CD4-positive, alpha-beta memory T cell (primary cell): Measurements from ENCODE around the gene GOLT1B. TPM values are rescaled to one million over a fixed set of nuclear protein-coding genes. Genes with fewer than 3 reads are reported as not detected.
A peak's percentile ranks its signal among the peaks of the same experiment; 100 is the strongest.

Experiments used
- CTCF ChIA-PET: fragments of 350-600 bp; sonication (Branson Sonifier 250); formaldehyde crosslinking; loops from one replicate; lab custom pipeline; 2021; ENCODE audit warnings: inconsistent platforms; ENCODE audit not compliant: partially characterized antibody; lab: Charles Lee
- POLR2A ChIA-PET: fragments of 350-600 bp; sonication (Branson Sonifier 250); formaldehyde crosslinking; loops from one replicate; lab custom pipeline; 2021; ENCODE audit not compliant: partially characterized antibody; lab: Charles Lee
- DNase-seq, 5 donors: peaks; one replicate each; pipeline versions ENCODE4 v3.0.0 to v3.0.0-alpha.2; 2020 to 2022; ENCODE audit warnings: mixed read lengths in 1 of 5
- H3K27ac ChIP-seq: one replicate; pipeline ENCODE4 v1.7.0; 2013; ENCODE audit warnings: low read depth, low read length
- H3K27me3 ChIP-seq: 2 replicates; pipeline ENCODE4 v1.7.0; 2013; ENCODE audit warnings: mild to moderate bottlenecking, low read length, moderate library complexity; ENCODE audit not compliant: insufficient read depth
- H3K36me3 ChIP-seq: 2 replicates; pipeline ENCODE4 v1.7.0; 2013; ENCODE audit warnings: mild to moderate bottlenecking, low read length, moderate library complexity; ENCODE audit not compliant: insufficient read depth
- H3K4me1 ChIP-seq: 2 replicates; pipeline ENCODE4 v1.7.0; 2013; ENCODE audit warnings: mild to moderate bottlenecking, low read length, moderate library complexity; ENCODE audit not compliant: insufficient read depth
- H3K4me3 ChIP-seq, 2 donors: one replicate each; pipeline ENCODE4 v1.7.0; 2013; ENCODE audit warnings: low read length in 2 of 2, mild to moderate bottlenecking in 1 of 2
- H3K9me3 ChIP-seq, 2 donors: one replicate each; pipeline ENCODE4 v1.7.0; 2013; ENCODE audit warnings: low read length in 2 of 2, control low read depth in 1 of 2; ENCODE audit not compliant: control insufficient read depth in 1 of 2
- H3K27ac Mint-ChIP-seq, 7 donors: one replicate each; pipeline ENCODE4 v1.8.0; 2020 to 2021; ENCODE audit warnings: mixed read lengths in 7 of 7, mild to moderate bottlenecking in 6 of 7, inconsistent platforms in 3 of 7, moderate library complexity in 3 of 7
- H3K27me3 Mint-ChIP-seq, 2 donors: one replicate each; pipeline ENCODE4 v1.8.0; 2020 to 2021; ENCODE audit warnings: mixed read lengths in 2 of 2
- H3K36me3 Mint-ChIP-seq, 2 donors: one replicate each; pipeline ENCODE4 v1.8.0; 2020 to 2021; ENCODE audit warnings: mixed read lengths in 2 of 2, inconsistent platforms in 1 of 2, mild to moderate bottlenecking in 1 of 2
- H3K4me1 Mint-ChIP-seq, 4 donors: one replicate each; pipeline ENCODE4 v1.8.0; 2020 to 2021; ENCODE audit warnings: mixed read lengths in 4 of 4, mild to moderate bottlenecking in 1 of 4
- H3K4me3 Mint-ChIP-seq, 8 donors: one replicate each; pipeline ENCODE4 v1.8.0; 2020 to 2021; ENCODE audit warnings: mixed read lengths in 8 of 8, mild to moderate bottlenecking in 7 of 8, moderate library complexity in 6 of 8, inconsistent platforms in 3 of 8
- H3K9me3 Mint-ChIP-seq, 8 donors: one replicate each; pipeline ENCODE4 v1.8.0; 2020 to 2021; ENCODE audit warnings: mixed read lengths in 8 of 8, mild to moderate bottlenecking in 5 of 8, inconsistent platforms in 3 of 8, moderate library complexity in 1 of 8
- intact Hi-C: fragments of 100-400 bp; cut with micrococcal nuclease; formaldehyde crosslinking; loops from one replicate; pipeline ENCODE4 v1.15.1; 2023
- polyA plus RNA-seq, 2 donors: library from polyadenylated mRNA; unstranded; fragments of 300-500 nt; fragmentation: Illumina TruSeq; gene quantifications; one replicate each; pipeline ENCODE4 v1.2.3, GENCODE V29; 2021
- total RNA-seq, 2 experiments: library from RNA; stranded (reverse); gene quantifications; one replicate each; pipeline ENCODE4 v1.2.3, GENCODE V29; 2021

Gene GOLT1B
- total and polyA plus RNA-seq, 4 experiments from 2014 or later, result 33.0 to 39.1 (median 35.3) TPM

DNA sequence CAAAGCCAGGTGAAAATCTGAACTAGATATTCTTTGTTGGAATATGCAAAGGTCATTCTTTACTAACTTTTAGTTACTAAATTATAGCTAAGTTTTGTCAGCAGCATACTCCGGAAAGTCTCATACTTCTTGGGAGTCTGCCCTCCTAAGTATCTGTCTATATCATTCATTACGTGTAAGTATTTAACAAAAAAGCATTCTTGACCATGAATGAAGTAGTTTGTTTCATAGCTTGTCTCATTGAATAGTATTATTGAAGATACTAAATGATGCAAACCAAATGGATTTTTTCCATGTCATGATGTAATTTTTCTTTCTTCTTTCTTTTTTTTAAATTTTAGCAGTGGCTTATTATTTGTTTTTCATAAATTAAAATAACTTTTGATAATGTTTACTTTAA lies 14.7 kb downstream of the GOLT1B start:
- no peaks in the 10 kb centered on the region for H3K27me3 ChIP-seq
- Mint-ChIP-seq H3K27ac (no peak overlapping the region), H3K4me1 (peaks cover 0 to 2% (median 0%) of the 10 kb centered on the region in 4 donors), H3K9me3 (no peaks in the 10 kb centered on the region), H3K4me3 (no peak overlapping the region), H3K27me3 (no peaks in the 10 kb centered on the region), H3K36me3 (peaks cover 29 to 59% of the 10 kb centered on the region in 2 donors)
- peaks cover 19% of the 10 kb centered on the region for H3K36me3 ChIP-seq
- ChIA-PET CTCF (no interaction called here), POLR2A (interaction anchor here (1.0 kb wide), 2 partner anchors 15 to 141 kb away, joined by 3 read pairs; partner anchors contain the start of genes GOLT1B, LDHB and RECQL)
- no peaks in the 10 kb centered on the region for H3K9me3 ChIP-seq
- intact Hi-C loops, result no loop called here
- no peak overlapping the region for H3K4me3 ChIP-seq
- no peak for DNase-seq
- H3K27ac ChIP-seq, result no peak overlapping the region
- H3K4me1 ChIP-seq, result no peaks in the 10 kb centered on the region

DNA sequence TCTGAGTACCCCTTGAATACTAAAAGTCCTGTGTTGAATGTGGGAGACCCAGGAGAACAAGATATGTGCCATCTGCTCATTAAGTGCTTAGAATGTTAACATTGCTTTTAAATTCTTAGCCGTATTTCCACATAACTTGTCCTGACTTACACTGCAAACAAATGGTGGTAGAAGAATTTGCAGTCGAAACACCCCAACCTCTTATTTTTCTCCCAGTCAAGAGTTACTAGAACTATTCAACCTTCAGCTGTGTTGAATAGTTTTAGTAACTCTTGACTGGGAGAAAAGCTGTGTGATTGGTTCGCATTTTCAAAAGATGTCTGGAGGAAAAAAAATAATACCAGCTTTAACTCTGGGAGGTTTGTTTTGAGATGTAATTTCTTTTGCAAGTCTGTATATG lies 16.9 kb downstream of the GOLT1B start:
- no peaks in the 10 kb centered on the region for H3K27me3 Mint-ChIP-seq
- no peak overlapping the region for H3K4me3 Mint-ChIP-seq
- no peaks in the 10 kb centered on the region for H3K9me3 ChIP-seq
- intact Hi-C loops, result no loop called here
- H3K27ac Mint-ChIP-seq, result no peak overlapping the region
- CTCF ChIA-PET, result no interaction called here
- H3K4me1 Mint-ChIP-seq, result peaks cover 0 to 2% (median 0%) of the 10 kb centered on the region in 4 donors
- H3K36me3 Mint-ChIP-seq, result peaks cover 23 to 44% of the 10 kb centered on the region in 2 donors
- POLR2A ChIA-PET, result no interaction called here
- H3K36me3 ChIP-seq, result peaks cover 15% of the 10 kb centered on the region
- H3K27ac ChIP-seq, result no peak overlapping the region
- no peak overlapping the region for H3K4me3 ChIP-seq
- H3K4me1 ChIP-seq, result no peaks in the 10 kb centered on the region
- H3K9me3 Mint-ChIP-seq, result no peaks in the 10 kb centered on the region
- DNase-seq, result no peak
- no peaks in the 10 kb centered on the region for H3K27me3 ChIP-seq

DNA sequence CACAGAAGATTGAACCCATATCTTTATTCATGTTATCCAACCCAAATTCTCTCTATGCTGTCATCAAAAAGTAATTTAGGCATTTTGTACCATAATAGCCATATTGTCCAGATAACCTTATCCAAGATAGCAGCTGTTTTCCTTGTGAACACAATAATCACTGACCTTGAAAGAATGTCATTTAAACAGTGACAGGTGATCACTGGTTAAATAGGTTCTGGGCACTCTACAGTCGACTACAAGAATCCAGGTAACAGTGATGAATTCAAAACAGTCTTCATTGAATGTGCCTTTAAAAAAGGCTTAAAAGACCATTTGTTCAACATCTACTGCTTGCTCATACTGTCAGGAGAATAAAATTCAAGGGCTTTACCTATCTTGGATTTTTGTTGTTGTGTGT lies 20.0 kb downstream of the GOLT1B start:
- Mint-ChIP-seq H3K27me3 (no peaks in the 10 kb centered on the region), H3K4me3 (no peak overlapping the region), H3K27ac (no peak overlapping the region), H3K36me3 (peaks cover 9 to 15% of the 10 kb centered on the region in 2 donors), H3K9me3 (peaks cover 0 to 5% (median 4%) of the 10 kb centered on the region in 8 donors), H3K4me1 (no peaks in the 10 kb centered on the region)
- ChIA-PET CTCF (no interaction called here), POLR2A (no interaction called here)
- Histone ChIP-seq H3K36me3 (no peaks in the 10 kb centered on the region), H3K27ac (no peak overlapping the region), H3K4me1 (no peaks in the 10 kb centered on the region), H3K9me3 (no peaks in the 10 kb centered on the region), H3K4me3 (no peak overlapping the region), H3K27me3 (no peaks in the 10 kb centered on the region)
- no peak for DNase-seq
- intact Hi-C loops, result no loop called here

DNA sequence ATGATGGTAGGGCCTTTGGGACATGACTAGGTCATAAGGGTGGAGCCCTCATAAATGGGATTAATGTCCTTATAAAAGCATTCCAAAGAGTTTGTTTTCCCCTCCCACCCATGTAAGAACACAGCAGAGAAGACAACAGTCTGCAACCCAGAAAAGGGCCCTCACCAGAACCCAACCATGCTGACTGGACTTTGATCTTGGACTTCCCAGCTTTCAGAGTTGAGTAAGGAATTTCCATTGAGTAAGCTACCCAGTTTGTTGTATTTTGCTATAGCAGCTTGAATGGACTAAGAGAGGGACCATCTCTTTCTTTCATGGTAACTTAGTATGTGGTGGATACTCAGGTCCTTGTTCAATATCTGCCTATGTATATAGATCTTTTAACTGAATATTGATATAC lies 21.6 kb downstream of the GOLT1B start:
- intact Hi-C loops, result no loop called here
- H3K4me1 Mint-ChIP-seq, result peaks cover 4 to 5% (median 4%) of the 10 kb centered on the region in 4 donors
- CTCF ChIA-PET, result no interaction called here

DNA sequence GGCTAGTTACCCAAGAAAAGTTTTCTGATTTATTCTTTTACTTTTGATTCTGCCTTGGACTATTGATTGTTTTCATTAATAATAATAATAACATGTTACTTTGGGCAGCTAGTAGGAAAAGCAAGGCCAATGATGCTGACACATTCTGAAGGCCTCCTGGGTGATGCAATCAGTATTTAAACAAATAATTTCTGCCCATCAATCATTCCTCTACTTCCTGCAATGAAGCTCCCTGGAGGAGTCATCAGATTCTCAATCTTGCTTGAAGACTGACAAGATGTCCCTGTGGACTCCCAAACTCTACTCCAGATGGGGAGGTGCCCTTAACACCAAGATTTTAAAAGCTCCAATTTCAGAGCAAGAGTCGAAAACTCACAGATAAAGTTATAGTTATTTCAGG lies 24.5 kb downstream of the GOLT1B start, which contains the start of gene SPX:
Gene SPX, plus strand, starts transcription at position 244 of the 400 bp plus-strand sequence. CDS start 177 bp downstream, outside the sequence.
- H3K4me1 ChIP-seq, result peaks cover 12% of the 10 kb centered on the region
- H3K27me3 Mint-ChIP-seq, result peaks cover 17% of the 10 kb centered on the region in 2 donors
- intact Hi-C loops, result loop anchor here (5.0 kb wide), 1 partner anchor 166 kb away; no protein-coding TSS in a partner anchor
- peaks cover 0 to 5% (median 4%) of the 10 kb centered on the region in 8 donors for H3K9me3 Mint-ChIP-seq
- CTCF ChIA-PET, result interaction anchor here (0.9 to 1.1 kb wide), 2 partner anchors 24 to 154 kb away, joined by 3 to 4 read pairs; partner anchors contain the start of gene GOLT1B
- H3K27ac Mint-ChIP-seq, result peak within 1 kb of the TSS in 2 of 7 donors; percentile 23 to 33
- no peaks in the 10 kb centered on the region for H3K9me3 ChIP-seq
- peaks cover 8% of the 10 kb centered on the region for H3K27me3 ChIP-seq
- H3K4me3 Mint-ChIP-seq, result peak within 1 kb of the TSS; percentile 80 to 89 (median 84)
- POLR2A ChIA-PET, result interaction anchor here (2.6 kb wide), 1 partner anchor 15 kb away, joined by 9 read pairs; no protein-coding TSS in a partner anchor
- peak within 1 kb of the TSS; percentile 27 to 61 for H3K4me3 ChIP-seq
- H3K36me3 Mint-ChIP-seq, result no peaks in the 10 kb centered on the region
- no peak within 1 kb of the TSS for H3K27ac ChIP-seq
- peaks cover 4 to 9% (median 5%) of the 10 kb centered on the region in 4 donors for H3K4me1 Mint-ChIP-seq
- DNase-seq, result no peak
- no peaks in the 10 kb centered on the region for H3K36me3 ChIP-seq

More for the DNA sequence above, 21.6 kb downstream of the GOLT1B start:
- no peak overlapping the region for H3K4me3 ChIP-seq
- Mint-ChIP-seq H3K9me3 (peaks cover 0 to 5% (median 4%) of the 10 kb centered on the region in 8 donors), H3K36me3 (peaks cover 5 to 9% of the 10 kb centered on the region in 2 donors), H3K4me3 (no peak overlapping the region), H3K27me3 (peaks cover 3 to 4% of the 10 kb centered on the region in 2 donors), H3K27ac (no peak overlapping the region)
- H3K27ac ChIP-seq, result no peak overlapping the region
- H3K4me1 ChIP-seq, result peaks cover 8% of the 10 kb centered on the region
- DNase-seq, result no peak
- H3K36me3 ChIP-seq, result no peaks in the 10 kb centered on the region
- POLR2A ChIA-PET, result no interaction called here
- H3K9me3 ChIP-seq, result no peaks in the 10 kb centered on the region
- H3K27me3 ChIP-seq, result peaks cover 8% of the 10 kb centered on the region

DNA sequence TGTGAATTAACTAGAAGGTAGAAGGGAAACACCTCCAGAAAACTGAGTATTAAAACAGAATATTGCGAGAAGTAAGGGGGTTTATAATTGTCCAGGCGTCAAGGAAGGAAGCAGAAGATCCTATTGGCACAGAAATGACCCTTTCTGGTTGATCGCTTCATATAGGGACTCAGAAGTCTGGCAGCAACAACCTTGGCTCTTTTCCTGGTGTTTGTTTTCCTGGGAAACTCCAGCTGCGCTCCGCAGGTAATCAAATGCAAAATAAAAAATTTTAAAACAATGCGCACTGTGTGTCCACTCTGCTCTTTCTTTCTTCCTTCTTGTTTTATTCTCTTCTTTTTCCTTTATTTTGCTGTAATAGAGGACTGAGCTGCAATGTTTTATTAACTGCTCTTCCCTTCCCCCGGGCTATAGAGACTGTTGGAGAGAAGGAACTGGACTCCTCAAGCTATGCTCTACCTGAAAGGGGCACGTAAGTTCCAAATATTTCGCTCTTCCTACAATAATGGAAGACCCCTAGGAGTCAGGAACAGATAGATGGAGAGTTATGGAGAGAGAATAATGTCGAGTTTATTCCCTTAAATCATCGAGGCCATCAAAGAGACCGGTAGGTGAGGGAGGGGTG lies 25.2 kb downstream of the GOLT1B start:
- Mint-ChIP-seq H3K27me3 (peaks cover 17 to 21% of the 10 kb centered on the region in 2 donors), H3K27ac (peak overlapping the region in 1 of 7 donors; percentile 33), H3K4me1 (peaks cover 4 to 9% (median 5%) of the 10 kb centered on the region in 4 donors), H3K36me3 (no peaks in the 10 kb centered on the region), H3K4me3 (peak overlapping the region; percentile 80 to 89 (median 84)), H3K9me3 (peaks cover 0 to 5% (median 4%) of the 10 kb centered on the region in 8 donors)
- peak overlapping the region; percentile 27 to 61 for H3K4me3 ChIP-seq
- ChIA-PET POLR2A (interaction anchor here (1.0 to 2.6 kb wide), 4 partner anchors 16 to 131 kb away, joined by 4 to 13 read pairs (median 6); partner anchors contain the start of genes GOLT1B, LDHB and RECQL), CTCF (interaction anchor here (0.9 to 1.1 kb wide), 2 partner anchors 25 to 153 kb away, joined by 3 to 4 read pairs; partner anchors contain the start of gene GOLT1B)
- intact Hi-C loops, result loop anchor here (5.0 kb wide), 1 partner anchor 165 kb away; no protein-coding TSS in a partner anchor
- H3K9me3 ChIP-seq, result no peaks in the 10 kb centered on the region
- H3K27ac ChIP-seq, result no peak overlapping the region
- no peak for DNase-seq
- peaks cover 8% of the 10 kb centered on the region for H3K27me3 ChIP-seq
- H3K36me3 ChIP-seq, result no peaks in the 10 kb centered on the region
- peaks cover 12% of the 10 kb centered on the region for H3K4me1 ChIP-seq
